Tibial artery (tissue), 4 donors: ENCODE results near the gene KL.

Experiments used
- DNase-seq, 2 donors: peaks; one replicate each; pipeline ENCODE4 v3.0.0-alpha.2; 2019
- H3K27ac ChIP-seq, 2 donors: fragments of 200-600 bp; sonication (generic) in 1 of 2; 1 replicate in 1 of 2; 2 replicates in 1 of 2; pipeline ENCODE4 v1.5.1; 2018 to 2019; ENCODE audit warnings: mild to moderate bottlenecking in 1 of 2
- H3K27me3 ChIP-seq, 2 donors: fragments of 200-600 bp; sonication (generic) in 1 of 2; one replicate each; pipeline versions ENCODE4 v1.5.1 to v1.6.0; 2016 to 2019
- H3K36me3 ChIP-seq, 3 donors: fragments of 200-600 bp; sonication (generic) in 2 of 3; one replicate each; pipeline ENCODE4 v1.5.1; 2016 to 2019; ENCODE audit warnings: mild to moderate bottlenecking in 2 of 3
- H3K4me1 ChIP-seq, 4 donors: fragments of 200-600 bp; sonication (generic) in 2 of 4; 1 replicate in 3 of 4; 2 replicates in 1 of 4; pipeline ENCODE4 v1.5.1; 2016 to 2019
- H3K4me3 ChIP-seq, 2 donors: fragments of 200-600 bp; sonication (generic) in 1 of 2; 1 replicate in 1 of 2; 2 replicates in 1 of 2; pipeline ENCODE4 v1.5.1; 2018 to 2019; ENCODE audit warnings: mild to moderate bottlenecking in 2 of 2
- H3K9me3 ChIP-seq, 3 donors: fragments of 200-600 bp; sonication (generic) in 1 of 3; one replicate each; pipeline ENCODE4 v1.5.1; 2016 to 2019
- CTCF ChIP-seq, 2 experiments: fragments of 200-600 bp in 1 of 2; fragments of 450-650 bp in 1 of 2; IDR thresholded peaks; one replicate each; pipeline ENCODE4 v1.5.1; 2017 to 2019; ENCODE audit warnings: antibody characterized with exemption in 2 of 2, mild to moderate bottlenecking in 1 of 2, moderate library complexity in 1 of 2
- intact Hi-C: fragments of 100-400 bp; cut with DNase I; formaldehyde crosslinking; loops from one replicate; pipeline ENCODE4 v1.15.0; 2023; ENCODE audit warnings: low total_unique reads

Gene KL

DNA sequence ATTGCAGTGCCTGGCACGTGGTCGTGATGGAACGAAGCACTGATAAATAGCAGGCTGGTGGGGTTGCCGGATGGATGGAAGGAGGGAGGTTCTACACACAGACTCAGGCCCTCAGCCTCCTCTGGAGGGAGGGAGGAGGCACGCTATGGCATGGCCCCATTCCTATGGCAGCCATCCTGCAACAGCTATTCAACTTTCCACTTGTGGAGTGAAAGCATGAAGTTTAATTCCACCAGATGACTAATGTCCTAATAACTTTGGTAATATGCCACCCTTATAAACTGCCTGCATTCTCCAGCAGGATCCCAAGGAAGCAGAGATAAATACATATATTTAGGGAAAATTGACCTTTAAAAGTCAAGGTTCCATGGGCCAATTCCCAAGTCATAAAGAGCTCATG, 92.4 kb downstream of the KL start:
- Histone ChIP-seq H3K36me3 (peaks cover 31 to 56% (median 46%) of the 10 kb centered on the region in 3 donors), H3K4me3 (no peak overlapping the region), H3K9me3 (no peaks in the 10 kb centered on the region), H3K4me1 (peaks cover 0 to 61% (median 39%) of the 10 kb centered on the region in 4 donors), H3K27ac (peak overlapping the region; percentile 43 to 79), H3K27me3 (no peaks in the 10 kb centered on the region)
- intact Hi-C loops = no loop called here
- no peak for DNase-seq
- TF ChIP-seq CTCF (IDR thresholded peaks at IDR 0.05) = no peak

DNA sequence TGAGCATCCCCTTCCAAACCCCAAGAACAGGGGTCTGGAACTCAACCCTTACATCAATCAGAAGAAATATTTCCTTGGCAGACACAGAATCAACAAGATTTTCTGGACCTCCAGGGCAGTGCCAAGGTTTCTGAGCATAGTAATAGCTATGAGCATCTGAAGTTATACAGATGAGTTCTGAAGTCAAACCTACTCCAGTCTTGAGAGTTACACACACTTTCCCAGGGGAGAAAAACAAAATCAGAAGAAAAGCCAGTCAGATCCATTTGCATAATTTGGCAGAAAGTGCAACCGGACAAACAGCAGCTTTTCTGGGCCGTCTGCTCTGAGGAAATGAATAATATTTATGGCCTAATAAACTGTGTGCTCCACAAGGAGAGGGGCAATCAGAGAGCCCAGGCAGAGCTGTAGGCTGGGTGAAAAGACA, 93.1 kb downstream of the KL start:
- Histone ChIP-seq H3K4me1 (peaks cover 0 to 63% (median 39%) of the 10 kb centered on the region in 4 donors), H3K36me3 (peaks cover 36 to 61% (median 49%) of the 10 kb centered on the region in 3 donors), H3K9me3 (no peaks in the 10 kb centered on the region), H3K27ac (peak overlapping the region; percentile 51 to 79), H3K4me3 (no peak overlapping the region), H3K27me3 (no peaks in the 10 kb centered on the region)
- no peak for DNase-seq
- no peak for TF ChIP-seq CTCF (IDR thresholded peaks at IDR 0.05)
- intact Hi-C loops = no loop called here

GRCh38 chr13:33109801-33110200, 93.6 kb downstream of the KL start:
- no peak for TF ChIP-seq CTCF (IDR thresholded peaks at IDR 0.05)
- Histone ChIP-seq H3K9me3 (no peaks in the 10 kb centered on the region), H3K4me1 (peaks cover 0 to 63% (median 39%) of the 10 kb centered on the region in 4 donors), H3K4me3 (no peak overlapping the region), H3K36me3 (peaks cover 32 to 61% (median 46%) of the 10 kb centered on the region in 3 donors), H3K27me3 (no peaks in the 10 kb centered on the region), H3K27ac (peak overlapping the region; percentile 51 to 79)
- DNase-seq = no peak
- intact Hi-C loops = no loop called here

- Histone ChIP-seq H3K27me3 (no peaks in the 10 kb centered on the region), H3K9me3 (no peaks in the 10 kb centered on the region), H3K36me3 (peaks cover 32 to 59% (median 46%) of the 10 kb centered on the region in 3 donors), H3K4me1 (peaks cover 0 to 63% (median 39%) of the 10 kb centered on the region in 4 donors), H3K4me3 (no peak overlapping the region), H3K27ac (peak overlapping the region; percentile 50 to 79)
- no peak for DNase-seq
- intact Hi-C loops = no loop called here
- no peak for TF ChIP-seq CTCF (IDR thresholded peaks at IDR 0.05)
Observed at GRCh38 chr13:33110386-33110712, 94.1 kb downstream of the KL start.

- no peak for TF ChIP-seq CTCF (IDR thresholded peaks at IDR 0.05)
- Histone ChIP-seq H3K27me3 (no peaks in the 10 kb centered on the region), H3K36me3 (peaks cover 31 to 59% (median 46%) of the 10 kb centered on the region in 3 donors), H3K9me3 (no peaks in the 10 kb centered on the region), H3K4me1 (peaks cover 0 to 61% (median 39%) of the 10 kb centered on the region in 4 donors), H3K4me3 (no peak overlapping the region), H3K27ac (peak overlapping the region; percentile 50 to 79)
- intact Hi-C loops = no loop called here
- peak; percentile 67 to 87 for DNase-seq
Observed at GRCh38 chr13:33110713-33111413, 94.6 kb downstream of the KL start.
